MCF 10A (cell line): ENCODE measurements around the gene ASCC1. TPM values are rescaled to one million over a fixed set of nuclear protein-coding genes. Genes with fewer than 3 reads are reported as not detected.

ENCODE experiments used
- BruUV-seq: library from RNA; stranded (reverse); fragments of 400-500 nt; replicated peaks from 2 replicates; lab custom pipeline; 2021; lab: Mats Ljungman, UMichigan
- CTCF ChIA-PET: fragments of 300-600 bp; sonication (Branson Sonifier 250); formaldehyde crosslinking; extraction: SDS; loops from one replicate; lab custom pipeline; 2021; ENCODE audit warnings: antibody characterized with exemption, inconsistent platforms; lab: Yijun Ruan, JAX
- POLR2A ChIA-PET: fragments of 300-600, 350-650 bp; sonication (Branson Sonifier 250); formaldehyde crosslinking; extraction: SDS; loops from one replicate; lab custom pipeline; 2020; ENCODE audit warnings: antibody characterized with exemption, inconsistent platforms; lab: Yijun Ruan, JAX
- DNase-seq: peaks from one replicate; pipeline ENCODE4 v3.0.0-alpha.2; 2018; ENCODE audit not compliant: unreplicated experiment
- H3K27ac Mint-ChIP-seq: one replicate; pipeline ENCODE4 v1.8.0; 2022; ENCODE audit warnings: mild to moderate bottlenecking, low read depth, mixed read lengths; ENCODE audit not compliant: unreplicated experiment
- H3K27me3 Mint-ChIP-seq: one replicate; pipeline ENCODE4 v1.8.0; 2022; ENCODE audit warnings: mixed read lengths; ENCODE audit not compliant: insufficient read depth, unreplicated experiment
- H3K36me3 Mint-ChIP-seq: one replicate; pipeline ENCODE4 v1.8.0; 2022; ENCODE audit warnings: mild to moderate bottlenecking, moderate library complexity, mixed read lengths; ENCODE audit not compliant: insufficient read depth, unreplicated experiment
- H3K4me1 Mint-ChIP-seq: one replicate; pipeline ENCODE4 v1.8.0; 2022; ENCODE audit warnings: mixed read lengths; ENCODE audit not compliant: insufficient read depth, unreplicated experiment
- H3K4me3 Mint-ChIP-seq: one replicate; pipeline ENCODE4 v1.8.0; 2022; ENCODE audit warnings: mild to moderate bottlenecking, moderate library complexity, mixed read lengths; ENCODE audit not compliant: unreplicated experiment
- H3K9me3 Mint-ChIP-seq: one replicate; pipeline ENCODE4 v1.8.0; 2022; ENCODE audit warnings: mixed read lengths; ENCODE audit not compliant: unreplicated experiment
- intact Hi-C: fragments of 100-400 bp; cut with micrococcal nuclease; formaldehyde crosslinking; loops from 2 replicates; pipeline ENCODE4 v1.14.1; 2022
- total RNA-seq: library from RNA; stranded (reverse); gene quantifications from 2 replicates; pipeline ENCODE4 v1.2.3, GENCODE V29; 2022
- TF ChIP-seq, protein P1 (sequence below): fragments of 200-600 bp; IDR thresholded peaks from one replicate; pipeline ENCODE4 v1.8.0; 2022; ENCODE audit warnings: antibody characterized with exemption, mild to moderate bottlenecking; ENCODE audit not compliant: unreplicated experiment

ASCC1 gene
- total RNA-seq, 1 experiment from 2014 or later: 26.3 TPM

- ChIA-PET POLR2A (interaction anchor here (0.6 to 1.2 kb wide), 4 partner anchors 17 to 73 kb away, joined by 3 to 8 read pairs (median 4); partner anchors contain the start of gene DDIT4), CTCF (no interaction called here)
- H3K27me3 Mint-ChIP-seq: no peaks in the 10 kb centered on the region
- TF ChIP-seq, protein P1, sequence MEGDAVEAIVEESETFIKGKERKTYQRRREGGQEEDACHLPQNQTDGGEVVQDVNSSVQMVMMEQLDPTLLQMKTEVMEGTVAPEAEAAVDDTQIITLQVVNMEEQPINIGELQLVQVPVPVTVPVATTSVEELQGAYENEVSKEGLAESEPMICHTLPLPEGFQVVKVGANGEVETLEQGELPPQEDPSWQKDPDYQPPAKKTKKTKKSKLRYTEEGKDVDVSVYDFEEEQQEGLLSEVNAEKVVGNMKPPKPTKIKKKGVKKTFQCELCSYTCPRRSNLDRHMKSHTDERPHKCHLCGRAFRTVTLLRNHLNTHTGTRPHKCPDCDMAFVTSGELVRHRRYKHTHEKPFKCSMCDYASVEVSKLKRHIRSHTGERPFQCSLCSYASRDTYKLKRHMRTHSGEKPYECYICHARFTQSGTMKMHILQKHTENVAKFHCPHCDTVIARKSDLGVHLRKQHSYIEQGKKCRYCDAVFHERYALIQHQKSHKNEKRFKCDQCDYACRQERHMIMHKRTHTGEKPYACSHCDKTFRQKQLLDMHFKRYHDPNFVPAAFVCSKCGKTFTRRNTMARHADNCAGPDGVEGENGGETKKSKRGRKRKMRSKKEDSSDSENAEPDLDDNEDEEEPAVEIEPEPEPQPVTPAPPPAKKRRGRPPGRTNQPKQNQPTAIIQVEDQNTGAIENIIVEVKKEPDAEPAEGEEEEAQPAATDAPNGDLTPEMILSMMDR: no peak
- intact Hi-C loops: no loop called here
- peaks cover 59% of the 10 kb centered on the region for H3K36me3 Mint-ChIP-seq
- no TSS peak for BruUV-seq
- DNase-seq: no peak
- H3K27ac Mint-ChIP-seq: no peak overlapping the region
- no peak overlapping the region for H3K4me3 Mint-ChIP-seq
- H3K4me1 Mint-ChIP-seq: no peaks in the 10 kb centered on the region
- no peaks in the 10 kb centered on the region for H3K9me3 Mint-ChIP-seq
Measured at GRCh38 chr10:72200883-72201282, 15.2 kb downstream of the ASCC1 start.

- TF ChIP-seq, protein P1: no peak
- no peaks in the 10 kb centered on the region for H3K9me3 Mint-ChIP-seq
- intact Hi-C loops: no loop called here
- no peak for DNase-seq
- H3K27ac Mint-ChIP-seq: no peak overlapping the region
- H3K36me3 Mint-ChIP-seq: peaks cover 58% of the 10 kb centered on the region
- H3K27me3 Mint-ChIP-seq: no peaks in the 10 kb centered on the region
- H3K4me1 Mint-ChIP-seq: no peaks in the 10 kb centered on the region
- H3K4me3 Mint-ChIP-seq: no peak overlapping the region
- BruUV-seq: no TSS peak
- POLR2A ChIA-PET: no interaction called here
- CTCF ChIA-PET: no interaction called here
Measured at GRCh38 chr10:72194949-72195348, 21.1 kb downstream of the ASCC1 start.

DNA sequence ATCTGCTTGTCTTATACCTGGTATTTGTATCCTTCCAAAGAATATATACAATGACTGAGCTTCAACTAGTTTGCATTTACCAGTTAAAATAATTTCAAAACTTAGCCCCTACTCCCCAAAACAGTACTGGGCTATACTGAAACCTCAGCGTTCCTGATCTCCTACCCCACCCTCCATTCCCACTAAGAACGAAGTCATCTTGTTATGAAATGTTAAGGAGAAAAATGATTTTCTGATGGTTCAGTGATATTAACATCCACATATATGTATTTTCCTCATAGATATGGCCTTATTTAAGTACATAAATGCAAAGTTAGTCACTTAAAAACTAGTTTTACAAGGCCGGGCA is 29.1 kb downstream of the ASCC1 start:
- POLR2A ChIA-PET: interaction anchor here (1.3 to 1.5 kb wide), 2 partner anchors 16 to 28 kb away, joined by 3 read pairs; no protein-coding TSS in a partner anchor

GRCh38 chr10:72186258-72186981 is 29.7 kb downstream of the ASCC1 start:
- BruUV-seq: no TSS peak
- H3K9me3 Mint-ChIP-seq: peaks cover 10% of the 10 kb centered on the region
- intact Hi-C loops: no loop called here
- no peak for DNase-seq
- H3K4me3 Mint-ChIP-seq: no peak overlapping the region
- no peaks in the 10 kb centered on the region for H3K27me3 Mint-ChIP-seq
- peaks cover 39% of the 10 kb centered on the region for H3K36me3 Mint-ChIP-seq
- H3K27ac Mint-ChIP-seq: no peak overlapping the region
- TF ChIP-seq, protein P1: no peak
- H3K4me1 Mint-ChIP-seq: no peaks in the 10 kb centered on the region
- CTCF ChIA-PET: interaction anchor here (0.7 kb wide), 1 partner anchor 25 kb away, joined by 3 read pairs; no protein-coding TSS in a partner anchor
- POLR2A ChIA-PET: interaction anchor here (1.3 to 1.5 kb wide), 2 partner anchors 15 to 29 kb away, joined by 3 read pairs; no protein-coding TSS in a partner anchor

More for the DNA sequence above, 29.1 kb downstream of the ASCC1 start:
- no peak overlapping the region for H3K4me3 Mint-ChIP-seq
- CTCF ChIA-PET: interaction anchor here (0.7 kb wide), 1 partner anchor 24 kb away, joined by 3 read pairs; no protein-coding TSS in a partner anchor
- no TSS peak for BruUV-seq
- no peak overlapping the region for H3K27ac Mint-ChIP-seq
- H3K4me1 Mint-ChIP-seq: no peaks in the 10 kb centered on the region
- intact Hi-C loops: no loop called here
- TF ChIP-seq, protein P1: no peak
- peaks cover 10% of the 10 kb centered on the region for H3K9me3 Mint-ChIP-seq
- DNase-seq: no peak
- H3K27me3 Mint-ChIP-seq: no peaks in the 10 kb centered on the region
- peaks cover 41% of the 10 kb centered on the region for H3K36me3 Mint-ChIP-seq
